Measurements from ENCODE around the gene TEAD4. TPM values are rescaled to one million over a fixed set of nuclear protein-coding genes. Genes with fewer than 3 reads are reported as not detected.
A peak's percentile ranks its signal among the peaks of the same experiment; 100 is the strongest.

TEAD4 gene
- total RNA-seq, 1 experiment from 2014 or later: 96.8 TPM

GRCh38 chr12:2979806-2980205 lies 20.6 kb downstream of the TEAD4 start:
- no peak for DNase-seq (ENCODE audit: low spot score)
- TF ChIP-seq TP53 (CRISPR knock-in tag; IDR thresholded peaks at IDR 0.05) (no peak), FOXK1 (CRISPR knock-in tag; IDR thresholded peaks at IDR 0.05) (no peak), ZNF281 (CRISPR knock-in tag; IDR thresholded peaks at IDR 0.05) (no peak), STAT6 (CRISPR knock-in tag; conservative IDR thresholded peaks at IDR 0.05; ENCODE audit: low read depth) (no peak), MYBL2 (CRISPR knock-in tag; IDR thresholded peaks at IDR 0.05) (no peak)
- TF ChIP-seq, protein P1, sequence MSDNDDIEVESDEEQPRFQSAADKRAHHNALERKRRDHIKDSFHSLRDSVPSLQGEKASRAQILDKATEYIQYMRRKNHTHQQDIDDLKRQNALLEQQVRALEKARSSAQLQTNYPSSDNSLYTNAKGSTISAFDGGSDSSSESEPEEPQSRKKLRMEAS (CRISPR knock-in tag; IDR thresholded peaks at IDR 0.05): no peak
- TF ChIP-seq, protein P2, sequence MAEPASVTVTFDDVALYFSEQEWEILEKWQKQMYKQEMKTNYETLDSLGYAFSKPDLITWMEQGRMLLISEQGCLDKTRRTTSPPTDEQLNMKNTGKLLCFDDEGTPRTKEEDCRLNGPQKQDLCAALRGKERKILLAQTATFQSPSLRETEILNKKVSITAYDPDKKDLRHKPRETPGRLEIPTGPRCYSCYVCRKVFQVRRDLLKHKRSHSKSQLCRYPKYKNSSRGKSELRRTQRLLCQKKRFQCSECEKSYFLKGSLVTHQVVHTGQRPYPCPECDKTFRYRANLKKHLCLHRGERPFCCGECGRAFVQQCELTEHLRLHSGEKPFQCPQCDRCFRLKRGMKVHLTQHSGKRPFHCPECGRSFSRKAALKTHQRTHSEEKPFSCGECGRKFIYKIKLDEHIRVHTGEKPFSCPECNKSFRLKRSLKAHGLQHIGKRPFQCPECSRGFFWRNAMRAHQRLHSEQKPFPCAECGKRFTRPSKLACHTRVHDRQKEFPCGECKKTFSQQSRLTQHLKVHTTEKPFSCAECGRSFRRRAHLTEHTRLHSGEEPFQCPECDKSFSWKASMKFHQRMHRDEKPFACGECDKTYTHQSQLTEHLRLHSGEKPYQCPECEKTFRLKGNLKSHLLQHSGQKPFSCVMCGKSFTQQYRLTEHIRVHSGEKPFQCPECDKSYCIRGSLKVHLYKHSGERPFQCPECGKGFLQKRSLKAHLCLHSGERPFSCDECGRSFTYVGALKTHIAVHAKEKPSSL (CRISPR knock-in tag; conservative IDR thresholded peaks at IDR 0.05): no peak
- Mint-ChIP-seq H3K9me3 (no peaks in the 10 kb centered on the region), H3K36me3 (peaks cover 19% of the 10 kb centered on the region), H3K27ac (peak overlapping the region; percentile 25), H3K4me3 (no peak overlapping the region), H3K4me1 (peaks cover 38% of the 10 kb centered on the region), H3K27me3 (ENCODE audit: low read depth) (no peaks in the 10 kb centered on the region)
- no peak for ATAC-seq
- ChIA-PET CTCF (no interaction called here), POLR2A (no interaction called here)

- H3K9me3 Mint-ChIP-seq: no peaks in the 10 kb centered on the region
- TF ChIP-seq, protein P2 (CRISPR knock-in tag; conservative IDR thresholded peaks at IDR 0.05): no peak
- TF ChIP-seq, protein P3, sequence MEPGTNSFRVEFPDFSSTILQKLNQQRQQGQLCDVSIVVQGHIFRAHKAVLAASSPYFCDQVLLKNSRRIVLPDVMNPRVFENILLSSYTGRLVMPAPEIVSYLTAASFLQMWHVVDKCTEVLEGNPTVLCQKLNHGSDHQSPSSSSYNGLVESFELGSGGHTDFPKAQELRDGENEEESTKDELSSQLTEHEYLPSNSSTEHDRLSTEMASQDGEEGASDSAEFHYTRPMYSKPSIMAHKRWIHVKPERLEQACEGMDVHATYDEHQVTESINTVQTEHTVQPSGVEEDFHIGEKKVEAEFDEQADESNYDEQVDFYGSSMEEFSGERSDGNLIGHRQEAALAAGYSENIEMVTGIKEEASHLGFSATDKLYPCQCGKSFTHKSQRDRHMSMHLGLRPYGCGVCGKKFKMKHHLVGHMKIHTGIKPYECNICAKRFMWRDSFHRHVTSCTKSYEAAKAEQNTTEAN (CRISPR knock-in tag; IDR thresholded peaks at IDR 0.05): no peak
- TF ChIP-seq CREM (CRISPR knock-in tag; IDR thresholded peaks at IDR 0.05) (no peak), ZBTB21 (CRISPR knock-in tag; IDR thresholded peaks at IDR 0.05; ENCODE audit: borderline replicate concordance) (no peak), OVOL2 (CRISPR knock-in tag; IDR thresholded peaks at IDR 0.05; ENCODE audit: borderline replicate concordance) (no peak)
- TF ChIP-seq, protein P4, sequence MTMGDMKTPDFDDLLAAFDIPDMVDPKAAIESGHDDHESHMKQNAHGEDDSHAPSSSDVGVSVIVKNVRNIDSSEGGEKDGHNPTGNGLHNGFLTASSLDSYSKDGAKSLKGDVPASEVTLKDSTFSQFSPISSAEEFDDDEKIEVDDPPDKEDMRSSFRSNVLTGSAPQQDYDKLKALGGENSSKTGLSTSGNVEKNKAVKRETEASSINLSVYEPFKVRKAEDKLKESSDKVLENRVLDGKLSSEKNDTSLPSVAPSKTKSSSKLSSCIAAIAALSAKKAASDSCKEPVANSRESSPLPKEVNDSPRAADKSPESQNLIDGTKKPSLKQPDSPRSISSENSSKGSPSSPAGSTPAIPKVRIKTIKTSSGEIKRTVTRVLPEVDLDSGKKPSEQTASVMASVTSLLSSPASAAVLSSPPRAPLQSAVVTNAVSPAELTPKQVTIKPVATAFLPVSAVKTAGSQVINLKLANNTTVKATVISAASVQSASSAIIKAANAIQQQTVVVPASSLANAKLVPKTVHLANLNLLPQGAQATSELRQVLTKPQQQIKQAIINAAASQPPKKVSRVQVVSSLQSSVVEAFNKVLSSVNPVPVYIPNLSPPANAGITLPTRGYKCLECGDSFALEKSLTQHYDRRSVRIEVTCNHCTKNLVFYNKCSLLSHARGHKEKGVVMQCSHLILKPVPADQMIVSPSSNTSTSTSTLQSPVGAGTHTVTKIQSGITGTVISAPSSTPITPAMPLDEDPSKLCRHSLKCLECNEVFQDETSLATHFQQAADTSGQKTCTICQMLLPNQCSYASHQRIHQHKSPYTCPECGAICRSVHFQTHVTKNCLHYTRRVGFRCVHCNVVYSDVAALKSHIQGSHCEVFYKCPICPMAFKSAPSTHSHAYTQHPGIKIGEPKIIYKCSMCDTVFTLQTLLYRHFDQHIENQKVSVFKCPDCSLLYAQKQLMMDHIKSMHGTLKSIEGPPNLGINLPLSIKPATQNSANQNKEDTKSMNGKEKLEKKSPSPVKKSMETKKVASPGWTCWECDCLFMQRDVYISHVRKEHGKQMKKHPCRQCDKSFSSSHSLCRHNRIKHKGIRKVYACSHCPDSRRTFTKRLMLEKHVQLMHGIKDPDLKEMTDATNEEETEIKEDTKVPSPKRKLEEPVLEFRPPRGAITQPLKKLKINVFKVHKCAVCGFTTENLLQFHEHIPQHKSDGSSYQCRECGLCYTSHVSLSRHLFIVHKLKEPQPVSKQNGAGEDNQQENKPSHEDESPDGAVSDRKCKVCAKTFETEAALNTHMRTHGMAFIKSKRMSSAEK (CRISPR knock-in tag; IDR thresholded peaks at IDR 0.05; ENCODE audit: borderline replicate concordance): no peak
- peaks cover 35% of the 10 kb centered on the region for H3K4me1 Mint-ChIP-seq
- no peaks in the 10 kb centered on the region for H3K27me3 Mint-ChIP-seq (ENCODE audit: low read depth)
- ChIA-PET POLR2A (no interaction called here), CTCF (interaction anchor here (1.0 kb wide), 1 partner anchor 54 kb away, joined by 7 read pairs; no protein-coding TSS in a partner anchor)
- peaks cover 19% of the 10 kb centered on the region for H3K36me3 Mint-ChIP-seq
- no peak for DNase-seq (ENCODE audit: low spot score)
- no peak overlapping the region for H3K4me3 Mint-ChIP-seq
- no peak for ATAC-seq
- peak overlapping the region; percentile 57; the same call in 1 of the 2 replicates for H3K27ac Mint-ChIP-seq
Measured at GRCh38 chr12:2980630-2981029, 21.4 kb downstream of the TEAD4 start.

Measured in WTC11 (cell line).